Subcutaneous preadipocyte (primary cell): ENCODE results near the gene SLC38A9. TPM values are rescaled to one million over a fixed set of nuclear protein-coding genes. Genes with fewer than 3 reads are reported as not detected.

Experiments used
- small RNA-seq: library from RNA; depleted of rRNA; stranded (forward); fragments of <200 nt; gene quantifications from one replicate; pipeline ENCODE3, GENCODE V24; 2012
- total RNA-seq: library from RNA; depleted of rRNA; stranded (reverse); fragments of >200 nt; gene quantifications from 2 replicates; pipeline ENCODE4 v1.2.3, GENCODE V29; 2012

SLC38A9 gene, protein sequence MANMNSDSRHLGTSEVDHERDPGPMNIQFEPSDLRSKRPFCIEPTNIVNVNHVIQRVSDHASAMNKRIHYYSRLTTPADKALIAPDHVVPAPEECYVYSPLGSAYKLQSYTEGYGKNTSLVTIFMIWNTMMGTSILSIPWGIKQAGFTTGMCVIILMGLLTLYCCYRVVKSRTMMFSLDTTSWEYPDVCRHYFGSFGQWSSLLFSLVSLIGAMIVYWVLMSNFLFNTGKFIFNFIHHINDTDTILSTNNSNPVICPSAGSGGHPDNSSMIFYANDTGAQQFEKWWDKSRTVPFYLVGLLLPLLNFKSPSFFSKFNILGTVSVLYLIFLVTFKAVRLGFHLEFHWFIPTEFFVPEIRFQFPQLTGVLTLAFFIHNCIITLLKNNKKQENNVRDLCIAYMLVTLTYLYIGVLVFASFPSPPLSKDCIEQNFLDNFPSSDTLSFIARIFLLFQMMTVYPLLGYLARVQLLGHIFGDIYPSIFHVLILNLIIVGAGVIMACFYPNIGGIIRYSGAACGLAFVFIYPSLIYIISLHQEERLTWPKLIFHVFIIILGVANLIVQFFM
- 29.8 and 40.9 TPM in 2 replicates for total RNA-seq

DNA sequence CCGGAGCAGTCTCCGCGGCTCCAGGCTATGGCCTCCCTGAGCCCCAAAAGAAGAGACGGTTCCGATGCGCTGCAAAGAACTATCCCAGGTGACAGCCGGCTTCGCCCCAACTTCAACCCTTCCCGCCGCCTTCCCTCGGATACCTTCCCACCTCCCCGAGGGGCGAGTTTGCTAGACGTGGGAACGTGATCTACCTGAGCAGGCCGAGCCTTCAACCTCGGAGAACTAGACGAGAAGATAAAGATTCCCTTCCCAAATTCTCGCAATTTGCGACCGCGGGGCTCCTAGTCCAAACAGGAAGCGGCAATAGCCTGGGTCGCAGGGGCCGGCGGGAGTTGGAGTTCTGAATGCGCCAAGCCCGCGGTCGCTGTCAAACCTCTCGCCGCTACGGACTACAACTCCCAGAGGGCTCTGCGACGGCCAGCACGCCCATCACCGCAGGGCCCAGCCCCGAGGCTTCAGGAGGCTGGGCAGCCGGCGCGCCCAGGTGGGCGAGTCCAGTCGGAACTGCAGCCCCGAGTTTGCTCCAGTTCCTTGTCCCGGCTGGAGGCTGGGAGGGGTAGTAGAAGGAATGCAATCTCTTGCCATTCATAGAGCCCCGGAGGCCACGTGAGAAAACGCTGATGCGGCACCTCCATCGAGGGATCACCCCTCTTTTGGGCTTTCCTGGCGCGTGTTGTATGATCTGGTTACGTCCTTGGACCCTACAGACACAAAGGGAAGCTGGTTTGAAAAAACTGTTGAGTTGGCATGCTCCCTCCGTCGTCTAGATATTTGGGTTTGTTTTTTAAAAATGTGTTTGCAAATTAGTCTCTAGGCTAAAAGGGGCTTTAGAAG is at the start of gene SLC38A9:
TSS of gene SLC38A9 (minus strand) at position 302 of the 837 bp plus-strand sequence. CDS start 14,366 bp downstream, outside the sequence.

GRCh38 chr5:55737793-55738192 is 25.7 kb upstream of the SLC38A9 start, which contains the start of gene DDX4:
Gene DDX4, plus strand, starts transcription at chr5:55738061. Its CDS starts 903 bp downstream, at chr5:55738964.

Small RNAs within 50 kb of the gene (small RNA-seq; reads per million reads assigned to genes)
- gene AC016632.1, result not detected

Other genes starting within 250 kb of the SLC38A9 start
- 44.8 and 51.0 TPM in 2 replicates for gene PLPP1, start 177.4 kb downstream of the SLC38A9 start, total RNA-seq
- gene DDX4, start 25.7 kb upstream of the SLC38A9 start, total RNA-seq, result not detected in 2 replicates
- 0.37 and 2.5 TPM in 2 replicates for gene IL31RA, start 139.0 kb upstream of the SLC38A9 start, total RNA-seq